ENCODE measurements around the gene BCAS1. TPM values are rescaled to one million over a fixed set of nuclear protein-coding genes. Genes with fewer than 3 reads are reported as not detected.

The BCAS1 gene
- total RNA-seq, 1 experiment from 2014 or later = 0.17 TPM

- no peak for ATAC-seq
- peaks cover 18% of the 10 kb centered on the region for H3K27me3 ChIP-seq (ENCODE audit: insufficient read depth, low read length)
- intact Hi-C loops (cut with micrococcal nuclease) = no loop called here
These were observed 42.7 kb downstream of the BCAS1 start for GRCh38 chr20:54027704-54028103.

More at GRCh38 chr20:54027704-54028103, 42.7 kb downstream of the BCAS1 start:
- no peak overlapping the region for H3K9ac ChIP-seq (ENCODE audit: low read length)
- no peaks in the 10 kb centered on the region for H3K36me3 ChIP-seq (ENCODE audit: control insufficient read depth in 1 of 2, insufficient read depth in 2 of 2, low read length in 2 of 2)
- H3K79me2 ChIP-seq (ENCODE audit: insufficient read depth, low read length) = no peaks in the 10 kb centered on the region
- ChIA-PET CTCF (no interaction called here), RAD21 (ENCODE audit: low non-redundant PET in 1 of 2, low total read pairs in 2 of 2, uncharacterized antibody in 2 of 2, unreplicated experiment in 2 of 2) (no interaction called here), POLR2A (no interaction called here)
- no peaks in the 10 kb centered on the region for H3K9me2 ChIP-seq (ENCODE audit: insufficient read depth)
- no peaks in the 10 kb centered on the region for H3K4me1 ChIP-seq (ENCODE audit: control insufficient read depth in 1 of 2, insufficient read depth in 2 of 2, low read length in 2 of 2)
- no peak overlapping the region for H3K27ac ChIP-seq (ENCODE audit: low read depth, low read length)
- TF ChIP-seq ZNF274 (IDR thresholded peaks at IDR 0.05; ENCODE audit: low read depth, low read length) = no peak
- no peak for TF ChIP-seq ATF3 (IDR thresholded peaks at IDR 0.05)
- no peak for TF ChIP-seq JUND (IDR thresholded peaks at IDR 0.05)
- no peak for TF ChIP-seq YY1 (IDR thresholded peaks at IDR 0.05; ENCODE audit: extremely low read depth, insufficient replicate concordance, low read depth, low read length)
- no peak for TF ChIP-seq CTCF (IDR thresholded peaks at IDR 0.05 in 2 of 3, conservative IDR thresholded peaks at IDR 0.05 in 1 of 3; ENCODE audit: borderline replicate concordance in 1 of 3, insufficient read depth in 1 of 3, low read depth in 2 of 3, low read length in 2 of 3)
- TF ChIP-seq ELF1 (IDR thresholded peaks at IDR 0.05; ENCODE audit: borderline replicate concordance, low read depth) = no peak
- TF ChIP-seq ZBTB33 (IDR thresholded peaks at IDR 0.05; ENCODE audit: extremely low read depth, insufficient replicate concordance, low read length) = no peak
- no TSS peak for BruUV-seq (replicated peaks)
- DNase-seq (ENCODE audit: low read depth, low spot score) = no peak
- no peak overlapping the region for H3K4me2 ChIP-seq (ENCODE audit: low read length)
- no peaks in the 10 kb centered on the region for H4K20me1 ChIP-seq (ENCODE audit: insufficient read depth)
- H3K9me3 ChIP-seq (ENCODE audit: control insufficient read depth in 1 of 2, insufficient read depth in 1 of 2, low read depth in 1 of 2, low read length in 2 of 2) = no peaks in the 10 kb centered on the region
- H3K4me3 ChIP-seq (replicated peaks in 1 of 2; ENCODE audit: low read depth in 1 of 2, low read length in 2 of 2) = no peak overlapping the region
- no peak overlapping the region for H2AFZ ChIP-seq (ENCODE audit: low read depth, low read length, poor library complexity, severe bottlenecking)
